ENCODE results near the gene CARS2.

- TF ChIP-seq CTCF (optimal IDR thresholded peaks at IDR 0.05 in 1 of 3, IDR thresholded peaks at IDR 0.05 in 1 of 3, conservative IDR thresholded peaks at IDR 0.05 in 1 of 3; ENCODE audit: extremely low read depth in 1 of 3, insufficient read depth in 2 of 3, low read length in 3 of 3), result no peak
- TF ChIP-seq EZH2 (IDR thresholded peaks at IDR 0.05; ENCODE audit: low read length), result no peak
Observed at GRCh38 chr13:110637275-110637674, 68.6 kb downstream of the CARS2 start.
